Measurements from ENCODE around the gene RNASE9. TPM values are rescaled to one million over a fixed set of nuclear protein-coding genes. Genes with fewer than 3 reads are reported as not detected.

RNASE9 gene
- total and polyA plus RNA-seq, 9 of the 15 experiments (the other 6 are each of a cell fraction or from before 2014, with no cell fraction given) = not detected

GRCh38 chr14:20580242-20580641 is 19.4 kb upstream of the RNASE9 start (continued):
- TF ChIP-seq CHCHD3 (CRISPR knock-in tag; IDR thresholded peaks at IDR 0.05) (no peak), SPI1 (IDR thresholded peaks at IDR 0.05; ENCODE audit: borderline replicate concordance, low read depth, low read length) (peak; percentile 48; the same call in 1 of the 2 replicates), ZNF695 (CRISPR knock-in tag; IDR thresholded peaks at IDR 0.05) (no peak), ZNF184 (CRISPR knock-in tag; IDR thresholded peaks at IDR 0.05) (no peak)
- TF ChIP-seq, protein P1, sequence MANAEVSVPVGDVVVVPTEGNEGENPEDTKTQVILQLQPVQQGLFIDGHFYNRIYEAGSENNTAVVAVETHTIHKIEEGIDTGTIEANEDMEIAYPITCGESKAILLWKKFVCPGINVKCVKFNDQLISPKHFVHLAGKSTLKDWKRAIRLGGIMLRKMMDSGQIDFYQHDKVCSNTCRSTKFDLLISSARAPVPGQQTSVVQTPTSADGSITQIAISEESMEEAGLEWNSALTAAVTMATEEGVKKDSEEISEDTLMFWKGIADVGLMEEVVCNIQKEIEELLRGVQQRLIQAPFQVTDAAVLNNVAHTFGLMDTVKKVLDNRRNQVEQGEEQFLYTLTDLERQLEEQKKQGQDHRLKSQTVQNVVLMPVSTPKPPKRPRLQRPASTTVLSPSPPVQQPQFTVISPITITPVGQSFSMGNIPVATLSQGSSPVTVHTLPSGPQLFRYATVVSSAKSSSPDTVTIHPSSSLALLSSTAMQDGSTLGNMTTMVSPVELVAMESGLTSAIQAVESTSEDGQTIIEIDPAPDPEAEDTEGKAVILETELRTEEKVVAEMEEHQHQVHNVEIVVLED (CRISPR knock-in tag; IDR thresholded peaks at IDR 0.05) = no peak

DNA sequence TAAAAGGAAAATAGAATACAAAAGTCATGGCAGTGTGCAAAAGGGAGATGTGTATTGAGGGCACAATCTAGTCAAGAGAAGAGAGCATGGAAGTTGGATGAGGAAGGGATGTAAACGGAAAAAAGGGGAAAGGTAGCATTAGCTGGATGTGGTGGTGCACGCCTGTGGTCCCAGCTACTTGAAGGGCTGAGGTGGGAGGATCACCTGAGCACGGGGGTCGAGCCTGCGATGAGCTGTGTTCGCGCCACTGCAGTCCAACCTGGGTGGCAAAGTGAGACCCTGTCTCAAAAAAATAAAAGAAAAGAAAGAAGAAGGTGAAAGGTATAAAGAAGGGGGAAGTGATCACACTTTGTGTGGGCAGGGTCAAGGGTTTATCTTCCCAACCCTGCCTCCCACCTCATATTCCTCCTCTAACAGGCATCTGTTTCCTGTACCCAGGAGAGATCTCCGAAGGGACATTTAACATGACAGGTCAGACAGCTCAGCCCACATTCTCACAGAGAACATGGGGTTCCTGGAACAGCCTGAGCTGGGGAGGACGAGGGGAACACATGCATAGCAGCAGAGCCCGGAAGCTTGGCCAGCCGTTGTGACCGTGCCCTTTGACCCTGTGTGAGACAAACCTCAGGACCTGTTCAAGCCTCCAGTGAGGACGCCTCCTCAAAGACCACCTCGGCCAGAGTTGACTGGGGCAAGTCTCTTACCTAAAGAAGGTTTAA is 18.1 kb upstream of the RNASE9 start:
- peak overlapping the region; percentile 98 for H2AFZ ChIP-seq (ENCODE audit: low read depth, low read length)
- H3K9ac ChIP-seq (ENCODE audit: insufficient read depth in 1 of 2, low read depth in 2 of 2, low read length in 2 of 2) = peak overlapping the region in 1 of 2 experiments; percentile 79; a peak in 3 of 4 replicates
- H3K4me1 ChIP-seq (replicated peaks in 1 of 2; ENCODE audit: control insufficient read depth in 2 of 2, insufficient read depth in 2 of 2, low read length in 2 of 2) = peaks cover 8 to 21% of the 10 kb centered on the region in 2 experiments; a peak in 4 of 5 replicates
- H3K79me2 ChIP-seq (ENCODE audit: control insufficient read depth, insufficient read depth, low read length) = no peaks in the 10 kb centered on the region
- ChIA-PET POLR2A (interaction anchor here (0.5 to 1.0 kb wide), 3 partner anchors 9 to 126 kb away, joined by 3 to 4 read pairs (median 3); partner anchors contain the start of gene RNASE11), CTCF (ENCODE audit: low intra/inter-chr PET ratio) (no interaction called here)
- intact Hi-C loops (cut with micrococcal nuclease) = no loop called here
- no peaks in the 10 kb centered on the region for H4K20me1 ChIP-seq (replicated peaks; ENCODE audit: control insufficient read depth, insufficient read depth, low read length)
- WGBS (ENCODE audit: insufficient coverage, low coverage, missing lambda C conversion rate) = 59% methylated on average over 9 of the region's 14 CpGs
- H3K27ac ChIP-seq (ENCODE audit: extremely low read depth, low read depth, low read length) = peak overlapping the region; percentile 69; the same call in 2 of the 3 replicates
- peak; percentile 15 to 63 (median 26) for DNase-seq (ENCODE audit: extremely low read depth in 1 of 4, low spot score in 3 of 4)
- FAIRE-seq = peak; percentile 63
- H3K36me3 ChIP-seq (ENCODE audit: control insufficient read depth, insufficient read depth, low read length) = no peaks in the 10 kb centered on the region
- no peak overlapping the region for H3K4me3 ChIP-seq
- H3K27me3 ChIP-seq (ENCODE audit: control insufficient read depth in 2 of 2, insufficient read depth in 2 of 2, low read length in 2 of 2) = no peaks in the 10 kb centered on the region
- H3K9me3 ChIP-seq (replicated peaks; ENCODE audit: control insufficient read depth, insufficient read depth, low read depth, low read length) = no peaks in the 10 kb centered on the region
- in situ Hi-C loops (cut with MboI) = no loop called here
- H3K9me1 ChIP-seq (ENCODE audit: control insufficient read depth, insufficient read depth, low read length) = no peaks in the 10 kb centered on the region
- BruUV-seq (replicated peaks) = no TSS peak
- peak; percentile 82 for ATAC-seq
- peak overlapping the region; percentile 61 for H3K4me2 ChIP-seq (ENCODE audit: insufficient read depth, low read length)
- peak; percentile 35 for TF ChIP-seq CXXC5 (CRISPR knock-in tag; IDR thresholded peaks at IDR 0.05)
- no peak for TF ChIP-seq CHAMP1 (IDR thresholded peaks at IDR 0.05)
- TF ChIP-seq SMARCB1 (IDR thresholded peaks at IDR 0.05; ENCODE audit: insufficient read length, low read depth) = no peak
- TF ChIP-seq, protein P2, sequence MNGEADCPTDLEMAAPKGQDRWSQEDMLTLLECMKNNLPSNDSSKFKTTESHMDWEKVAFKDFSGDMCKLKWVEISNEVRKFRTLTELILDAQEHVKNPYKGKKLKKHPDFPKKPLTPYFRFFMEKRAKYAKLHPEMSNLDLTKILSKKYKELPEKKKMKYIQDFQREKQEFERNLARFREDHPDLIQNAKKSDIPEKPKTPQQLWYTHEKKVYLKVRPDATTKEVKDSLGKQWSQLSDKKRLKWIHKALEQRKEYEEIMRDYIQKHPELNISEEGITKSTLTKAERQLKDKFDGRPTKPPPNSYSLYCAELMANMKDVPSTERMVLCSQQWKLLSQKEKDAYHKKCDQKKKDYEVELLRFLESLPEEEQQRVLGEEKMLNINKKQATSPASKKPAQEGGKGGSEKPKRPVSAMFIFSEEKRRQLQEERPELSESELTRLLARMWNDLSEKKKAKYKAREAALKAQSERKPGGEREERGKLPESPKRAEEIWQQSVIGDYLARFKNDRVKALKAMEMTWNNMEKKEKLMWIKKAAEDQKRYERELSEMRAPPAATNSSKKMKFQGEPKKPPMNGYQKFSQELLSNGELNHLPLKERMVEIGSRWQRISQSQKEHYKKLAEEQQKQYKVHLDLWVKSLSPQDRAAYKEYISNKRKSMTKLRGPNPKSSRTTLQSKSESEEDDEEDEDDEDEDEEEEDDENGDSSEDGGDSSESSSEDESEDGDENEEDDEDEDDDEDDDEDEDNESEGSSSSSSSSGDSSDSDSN (IDR thresholded peaks at IDR 0.05; ENCODE audit: borderline replicate concordance in 1 of 2, low read depth in 2 of 2, low read length in 2 of 2) = 0 out of 4 replicates have a peak, but pooled peaks of 1 of the 2 experiments have one; percentile 34
- TF ChIP-seq, protein P3, sequence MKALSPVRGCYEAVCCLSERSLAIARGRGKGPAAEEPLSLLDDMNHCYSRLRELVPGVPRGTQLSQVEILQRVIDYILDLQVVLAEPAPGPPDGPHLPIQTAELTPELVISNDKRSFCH (CRISPR knock-in tag; IDR thresholded peaks at IDR 0.05) = no peak
- TF ChIP-seq, protein P3 (tag; IDR thresholded peaks at IDR 0.05) = peak; percentile 64; the same call in 1 of the 2 replicates
- TF ChIP-seq FOXJ2 (tag; IDR thresholded peaks at IDR 0.05) = no peak
- peak; percentile 13; the same call in 1 of the 2 replicates for TF ChIP-seq L3MBTL2 (IDR thresholded peaks at IDR 0.05)
